ENCODE data around the gene OMA1. TPM values are rescaled to one million over a fixed set of nuclear protein-coding genes. Genes with fewer than 3 reads are reported as not detected.
"Not testable (repeated sequence)": the region's sequence is repeated elsewhere in the genome, so short reads cannot be mapped to it uniquely, and the experiment has no call there.

OMA1 gene
- total RNA-seq, 2 experiments from 2014 or later = 12.0 to 13.0 TPM

- no peaks in the 10 kb centered on the region for H3K9me3 Mint-ChIP-seq
- DNase-seq = no peak
- intact Hi-C loops (cut with micrococcal nuclease) = loop anchor here (1.0 to 2.0 kb wide), 4 partner anchors 12 to 80 kb away; partner anchors contain the start of gene OMA1
- peaks cover 33% of the 10 kb centered on the region for H3K4me1 Mint-ChIP-seq (ENCODE audit: low read depth)
- H3K27me3 Mint-ChIP-seq = peaks cover 57% of the 10 kb centered on the region
- ChIA-PET CTCF (interaction anchor here (1.1 to 1.5 kb wide), 2 partner anchors 12 to 56 kb away, joined by 3 to 6 read pairs; no protein-coding TSS in a partner anchor), POLR2A (no interaction called here)
- no peak overlapping the region for H3K27ac Mint-ChIP-seq
- H3K4me3 Mint-ChIP-seq = no peak overlapping the region
- H3K36me3 Mint-ChIP-seq = no peaks in the 10 kb centered on the region
Measured at GRCh38 chr1:58572690-58573089, 26.2 kb upstream of the OMA1 start.

- intact Hi-C loops (cut with micrococcal nuclease) = loop anchor here (2.0 kb wide), 1 partner anchor 81 kb away; no protein-coding TSS in a partner anchor
- no peak overlapping the region for H3K27ac Mint-ChIP-seq
- H3K9me3 Mint-ChIP-seq = no peaks in the 10 kb centered on the region
- ChIA-PET POLR2A (no interaction called here), CTCF (interaction anchor here (1.4 to 1.5 kb wide), 2 partner anchors 55 to 81 kb away, joined by 3 to 6 read pairs; no protein-coding TSS in a partner anchor)
- H3K36me3 Mint-ChIP-seq = no peaks in the 10 kb centered on the region
- no peak for DNase-seq
- no peak overlapping the region for H3K4me3 Mint-ChIP-seq
- peaks cover 54% of the 10 kb centered on the region for H3K27me3 Mint-ChIP-seq
- peaks cover 27% of the 10 kb centered on the region for H3K4me1 Mint-ChIP-seq (ENCODE audit: low read depth)
Measured at GRCh38 chr1:58571616-58572015, 25.1 kb upstream of the OMA1 start.

GRCh38 chr1:58570817-58571216 is 24.3 kb upstream of the OMA1 start:
- ChIA-PET POLR2A (no interaction called here), CTCF (interaction anchor here (1.4 kb wide), 1 partner anchor 81 kb away, joined by 3 read pairs; no protein-coding TSS in a partner anchor)
- Mint-ChIP-seq H3K27ac (no peak overlapping the region), H3K4me1 (ENCODE audit: low read depth) (peaks cover 21% of the 10 kb centered on the region), H3K4me3 (no peak overlapping the region), H3K27me3 (peaks cover 49% of the 10 kb centered on the region), H3K36me3 (no peaks in the 10 kb centered on the region), H3K9me3 (no peaks in the 10 kb centered on the region)
- no peak for DNase-seq
- intact Hi-C loops (cut with micrococcal nuclease) = no loop called here

GRCh38 chr1:58570094-58570493 is 23.6 kb upstream of the OMA1 start:
- CTCF ChIA-PET = interaction anchor here (1.4 kb wide), 1 partner anchor 82 kb away, joined by 3 read pairs; no protein-coding TSS in a partner anchor
- intact Hi-C loops (cut with micrococcal nuclease) = no loop called here
- POLR2A ChIA-PET = no interaction called here
- DNase-seq = no peak
- Mint-ChIP-seq H3K9me3 (no peaks in the 10 kb centered on the region), H3K4me1 (ENCODE audit: low read depth) (peaks cover 16% of the 10 kb centered on the region), H3K36me3 (no peaks in the 10 kb centered on the region), H3K4me3 (no peak overlapping the region), H3K27ac (no peak overlapping the region), H3K27me3 (peaks cover 44% of the 10 kb centered on the region)

- H3K36me3 Mint-ChIP-seq = no peaks in the 10 kb centered on the region
- POLR2A ChIA-PET = no interaction called here
- CTCF ChIA-PET = interaction anchor here (0.8 kb wide), 1 partner anchor 83 kb away, joined by 3 read pairs; no protein-coding TSS in a partner anchor
Measured at GRCh38 chr1:58568911-58569310, 22.4 kb upstream of the OMA1 start.

GRCh38 chr1:58568271-58568860 is 21.8 kb upstream of the OMA1 start:
- no peaks in the 10 kb centered on the region for H3K9me3 Mint-ChIP-seq
- CTCF ChIA-PET = interaction anchor here (0.8 kb wide), 1 partner anchor 84 kb away, joined by 3 read pairs; no protein-coding TSS in a partner anchor
- H3K4me3 Mint-ChIP-seq = no peak overlapping the region
- H3K4me1 Mint-ChIP-seq (ENCODE audit: low read depth) = peaks cover 6% of the 10 kb centered on the region
- H3K27me3 Mint-ChIP-seq = peaks cover 42% of the 10 kb centered on the region
- no peaks in the 10 kb centered on the region for H3K36me3 Mint-ChIP-seq
- no peak overlapping the region for H3K27ac Mint-ChIP-seq
- intact Hi-C loops (cut with micrococcal nuclease) = no loop called here
- POLR2A ChIA-PET = no interaction called here
- DNase-seq = no peak

More at GRCh38 chr1:58568911-58569310, 22.4 kb upstream of the OMA1 start:
- Mint-ChIP-seq H3K9me3 (no peaks in the 10 kb centered on the region), H3K27me3 (peaks cover 41% of the 10 kb centered on the region), H3K4me3 (no peak overlapping the region), H3K27ac (no peak overlapping the region), H3K4me1 (ENCODE audit: low read depth) (peaks cover 12% of the 10 kb centered on the region)
- no peak for DNase-seq
- intact Hi-C loops (cut with micrococcal nuclease) = no loop called here

GRCh38 chr1:58566339-58566738 is 19.8 kb upstream of the OMA1 start:
- intact Hi-C loops (cut with micrococcal nuclease) = no loop called here
- Mint-ChIP-seq H3K36me3 (no peaks in the 10 kb centered on the region), H3K4me3 (no peak overlapping the region), H3K27ac (no peak overlapping the region), H3K9me3 (no peaks in the 10 kb centered on the region), H3K4me1 (ENCODE audit: low read depth) (no peaks in the 10 kb centered on the region), H3K27me3 (peaks cover 40% of the 10 kb centered on the region)
- DNase-seq = no peak
- ChIA-PET POLR2A (no interaction called here), CTCF (no interaction called here)

- DNase-seq; H3K9me3 Mint-ChIP-seq; H3K36me3 Mint-ChIP-seq; POLR2A ChIA-PET; H3K27ac Mint-ChIP-seq; intact Hi-C loops (cut with micrococcal nuclease); H3K4me1 Mint-ChIP-seq (ENCODE audit: low read depth); H3K4me3 Mint-ChIP-seq; CTCF ChIA-PET: not testable (repeated sequence)
- H3K27me3 Mint-ChIP-seq = peaks cover 30% of the 10 kb centered on the region
Measured at GRCh38 chr1:58563715-58564114, 17.2 kb upstream of the OMA1 start.

GRCh38 chr1:58561633-58562032 is 15.1 kb upstream of the OMA1 start:
- Mint-ChIP-seq H3K27me3 (peaks cover 29% of the 10 kb centered on the region), H3K36me3 (no peaks in the 10 kb centered on the region), H3K4me3 (no peak overlapping the region), H3K4me1 (ENCODE audit: low read depth) (no peaks in the 10 kb centered on the region), H3K27ac (no peak overlapping the region), H3K9me3 (peaks cover 3% of the 10 kb centered on the region)
- ChIA-PET POLR2A (no interaction called here), CTCF (interaction anchor here (2.0 kb wide), 1 partner anchor 15 kb away, joined by 6 read pairs; the partner anchor contains the start of gene OMA1)
- no peak for DNase-seq
- intact Hi-C loops (cut with micrococcal nuclease) = no loop called here

GRCh38 chr1:58555393-58555792 is 8.9 kb upstream of the OMA1 start:
- Mint-ChIP-seq H3K9me3 (peaks cover 3% of the 10 kb centered on the region), H3K4me1 (ENCODE audit: low read depth) (no peaks in the 10 kb centered on the region), H3K36me3 (no peaks in the 10 kb centered on the region), H3K4me3 (no peak overlapping the region), H3K27me3 (peaks cover 22% of the 10 kb centered on the region), H3K27ac (no peak overlapping the region)
- intact Hi-C loops (cut with micrococcal nuclease) = no loop called here
- ChIA-PET CTCF (interaction anchor here (1.5 kb wide), 1 partner anchor 9 kb away, joined by 4 read pairs; the partner anchor contains the start of gene OMA1), POLR2A (no interaction called here)
- no peak for DNase-seq

- H3K27me3 Mint-ChIP-seq = peaks cover 9% of the 10 kb centered on the region
- intact Hi-C loops (cut with micrococcal nuclease) = no loop called here
- H3K36me3 Mint-ChIP-seq = no peaks in the 10 kb centered on the region
- no peaks in the 10 kb centered on the region for H3K9me3 Mint-ChIP-seq
- ChIA-PET POLR2A (no interaction called here), CTCF (interaction anchor here (0.8 to 1.2 kb wide), 2 partner anchors 36 to 102 kb away, joined by 3 to 4 read pairs; no protein-coding TSS in a partner anchor)
- no peak overlapping the region for H3K27ac Mint-ChIP-seq
- H3K4me3 Mint-ChIP-seq = no peak overlapping the region
- DNase-seq = no peak
- peaks cover 5% of the 10 kb centered on the region for H3K4me1 Mint-ChIP-seq (ENCODE audit: low read depth)
Measured at GRCh38 chr1:58551186-58552140, 4.9 kb upstream of the OMA1 start.

- CTCF ChIA-PET = interaction anchor here (5.8 kb wide), 1 partner anchor 32 kb away, joined by 95 read pairs; no protein-coding TSS in a partner anchor
- DNase-seq, H3K27me3 Mint-ChIP-seq, POLR2A ChIA-PET, H3K9me3 Mint-ChIP-seq, H3K27ac Mint-ChIP-seq, H3K4me3 Mint-ChIP-seq, H3K36me3 Mint-ChIP-seq: not testable (repeated sequence)
- intact Hi-C loops (cut with micrococcal nuclease) = loop anchor here (10.0 kb wide), 2 partner anchors 236 to 1266 kb away; partner anchors contain the start of genes HOOK1 and JUN
- peaks cover 14% of the 10 kb centered on the region for H3K4me1 Mint-ChIP-seq (ENCODE audit: low read depth)
Measured at GRCh38 chr1:58549291-58549690, 2.8 kb upstream of the OMA1 start.
